ENCODE data around the gene MYRIP.

GRCh38 chr3:39900462-39901002 is 91.1 kb downstream of the MYRIP start:
- TF ChIP-seq CTCF (IDR thresholded peaks at IDR 0.05): no peak
- TF ChIP-seq POLR2A (IDR thresholded peaks at IDR 0.05): no peak

Measured in thyroid gland (tissue), 4 donors.